SK-N-SH (cell line): ENCODE measurements around the gene IDE. TPM values are rescaled to one million over a fixed set of nuclear protein-coding genes. Genes with fewer than 3 reads are reported as not detected.

Experiments used
- CTCF ChIA-PET: fragments of 300-600, 350-600 bp; formaldehyde crosslinking; extraction: SDS; loops from one replicate; lab custom pipeline; 2021; lab: Yijun Ruan, JAX
- POLR2A ChIA-PET: fragments of 350-600 bp; sonication (Branson Sonifier 250); formaldehyde crosslinking; extraction: SDS; loops from one replicate; lab custom pipeline; 2020; ENCODE audit warnings: antibody characterized with exemption, inconsistent platforms; lab: Yijun Ruan, JAX
- DNase-seq: peaks from one replicate; pipeline ENCODE4 v3.0.0; 2012
- H2AFZ ChIP-seq: fragments of 200-600 bp; sonication (generic); 2 replicates; pipeline ENCODE4 v1.8.1; 2016; ENCODE audit warnings: antibody characterized with exemption, mild to moderate bottlenecking, low read depth
- H3F3A ChIP-seq: fragments of 200-600 bp; sonication (generic); replicated peaks from 2 replicates; pipeline ENCODE3; 2016; ENCODE audit warnings: antibody characterized with exemption, mild to moderate bottlenecking; ENCODE audit not compliant: insufficient read depth
- H3K27ac ChIP-seq, 2 experiments: fragments of 200-500 bp in 1 of 2; fragments of 200-600 bp in 1 of 2; sonication (Bioruptor generic) in 1 of 2; sonication (generic), shearing (Covaris generic) in 1 of 2; 2 replicates each; pipeline versions ENCODE4 v1.5.1 to v1.6.1; 2014 to 2016; ENCODE audit warnings: low read depth in 2 of 2, inconsistent platforms in 1 of 2, low read length in 1 of 2, mild to moderate bottlenecking in 1 of 2, mixed read lengths in 1 of 2
- H3K27me3 ChIP-seq: fragments of 200-600 bp; sonication (generic), shearing (Covaris generic); 2 replicates; pipeline ENCODE4 v1.6.1; 2016; ENCODE audit warnings: mixed run types; ENCODE audit not compliant: insufficient read depth
- H3K36me3 ChIP-seq, 2 experiments: fragments of 200-500 bp in 1 of 2; fragments of 200-600 bp in 1 of 2; sonication (Bioruptor generic) in 1 of 2; sonication (generic) in 1 of 2; replicated peaks in 1 of 2; 2 replicates each; pipeline versions ENCODE3 to v1.5.1; 2014 to 2016; ENCODE audit warnings: low read length in 1 of 2, mild to moderate bottlenecking in 1 of 2; ENCODE audit not compliant: insufficient read depth in 2 of 2, control insufficient read depth in 1 of 2
- H3K4me1 ChIP-seq, 2 experiments: fragments of 200-500 bp in 1 of 2; fragments of 200-600 bp in 1 of 2; sonication (Bioruptor generic) in 1 of 2; sonication (generic), shearing (Covaris generic) in 1 of 2; 2 replicates each; pipeline versions ENCODE4 v1.5.1 to v1.6.1; 2014 to 2016; ENCODE audit warnings: low read depth in 1 of 2, low read length in 1 of 2, mixed run types in 1 of 2; ENCODE audit not compliant: insufficient read depth in 2 of 2, control insufficient read depth in 1 of 2
- H3K4me2 ChIP-seq: fragments of 200-600 bp; sonication (generic), shearing (Covaris generic); 2 replicates; pipeline ENCODE4 v1.6.1; 2017; ENCODE audit warnings: mixed run types
- H3K4me3 ChIP-seq, 2 experiments: fragments of 200-500 bp in 1 of 2; fragments of 200-600 bp in 1 of 2; sonication (Bioruptor generic) in 1 of 2; sonication (generic), shearing (Covaris generic) in 1 of 2; 2 replicates each; pipeline versions ENCODE4 v1.5.1 to v1.8.1; 2014 to 2016; ENCODE audit warnings: low read depth in 2 of 2, inconsistent platforms in 1 of 2, low read length in 1 of 2, mild to moderate bottlenecking in 1 of 2, mixed read lengths in 1 of 2, moderate library complexity in 1 of 2
- H3K79me2 ChIP-seq: fragments of 200-600 bp; sonication (generic); 2 replicates; pipeline ENCODE4 v1.8.1; 2017; ENCODE audit warnings: mild to moderate bottlenecking; ENCODE audit not compliant: insufficient read depth
- H3K9ac ChIP-seq: fragments of 200-600 bp; sonication (generic); 2 replicates; pipeline ENCODE4 v1.6.1; 2017; ENCODE audit warnings: mixed run types
- H3K9me2 ChIP-seq: fragments of 200-600 bp; sonication (generic); 2 replicates; pipeline ENCODE4 v1.6.1; 2017; ENCODE audit warnings: mixed run types
- H3K9me3 ChIP-seq: fragments of 200-600 bp; sonication (generic); 2 replicates; pipeline ENCODE4 v1.6.1; 2017; ENCODE audit warnings: mixed run types, mild to moderate bottlenecking, moderate library complexity
- H4K20me1 ChIP-seq: fragments of 200-600 bp; sonication (generic); 2 replicates; pipeline ENCODE4 v1.6.1; 2017; ENCODE audit warnings: mild to moderate bottlenecking, mixed run types; ENCODE audit not compliant: insufficient read depth
- CHD2 ChIP-seq: fragments of 150-350 bp; IDR thresholded peaks from 2 replicates; pipeline ENCODE4 v1.6.1; 2018; ENCODE audit warnings: low read length; ENCODE audit not compliant: partially characterized antibody
- EP300 ChIP-seq, 2 experiments: IDR thresholded peaks; 2 replicates each; pipeline versions ENCODE4 v1.4.0 to v1.6.1; 2012; ENCODE audit warnings: borderline replicate concordance in 1 of 2, low read depth in 1 of 2, low read length in 1 of 2
- FOXJ3 ChIP-seq: sonication (generic); formaldehyde crosslinking; IDR thresholded peaks from 2 replicates; pipeline ENCODE4 v1.5.1; 2020; ENCODE audit warnings: mild to moderate bottlenecking, missing genetic modification reagents
- FOXM1 ChIP-seq: IDR thresholded peaks from 2 replicates; pipeline ENCODE4 v1.4.0; 2012; ENCODE audit warnings: low read depth, mild to moderate bottlenecking
- MEF2A ChIP-seq: IDR thresholded peaks from 2 replicates; pipeline ENCODE4 v1.4.0; 2012; ENCODE audit warnings: low read depth, borderline replicate concordance
- NFIC ChIP-seq: IDR thresholded peaks from 2 replicates; pipeline ENCODE4 v1.4.0; 2012; ENCODE audit warnings: borderline replicate concordance
- PBX3 ChIP-seq: IDR thresholded peaks from 2 replicates; pipeline ENCODE4; 2012
- POLR2AphosphoS5 ChIP-seq: IDR thresholded peaks from 2 replicates; pipeline ENCODE4 v1.6.1; 2012; ENCODE audit warnings: low read depth, low read length
- REST ChIP-seq: IDR thresholded peaks from 2 replicates; pipeline ENCODE4 v1.6.1; 2012; ENCODE audit warnings: mild to moderate bottlenecking, low read depth, low read length, moderate library complexity
- RXRA ChIP-seq: IDR thresholded peaks from 2 replicates; pipeline ENCODE4 v1.4.0; 2012; ENCODE audit warnings: low read depth, mild to moderate bottlenecking, borderline replicate concordance
- ZBTB33 ChIP-seq: IDR thresholded peaks from 2 replicates; pipeline ENCODE4 v1.4.0; 2012; ENCODE audit warnings: low read depth, borderline replicate concordance
- WGBS: methylation state at CpG from one replicate; pipeline ENCODE4 v1.1.6; 2017; ENCODE audit warnings: low lambda C conversion rate; 5-methylcytosine and 5-hydroxymethylcytosine counted together
- polyA plus RNA-seq, 3 experiments: library from polyadenylated mRNA; depleted of rRNA; stranded (reverse); fragments of >200 nt; gene quantifications; 2 replicates each; pipeline ENCODE4 v1.2.3, GENCODE V29; 2012
- TF ChIP-seq, protein P1 (sequence below): IDR thresholded peaks from 2 replicates; pipeline ENCODE4 v1.4.0; 2012; ENCODE audit warnings: low read depth
- TF ChIP-seq, protein P2 (sequence below): fragments of 150-350 bp; IDR thresholded peaks from 2 replicates; pipeline ENCODE4 v1.6.1; 2017; ENCODE audit warnings: antibody characterized with exemption, low read length, low read depth, borderline replicate concordance

Gene IDE
- polyA plus RNA-seq, 1 of the 3 experiments (the other 2 are of a cell fraction) = 9.3 TPM

DNA sequence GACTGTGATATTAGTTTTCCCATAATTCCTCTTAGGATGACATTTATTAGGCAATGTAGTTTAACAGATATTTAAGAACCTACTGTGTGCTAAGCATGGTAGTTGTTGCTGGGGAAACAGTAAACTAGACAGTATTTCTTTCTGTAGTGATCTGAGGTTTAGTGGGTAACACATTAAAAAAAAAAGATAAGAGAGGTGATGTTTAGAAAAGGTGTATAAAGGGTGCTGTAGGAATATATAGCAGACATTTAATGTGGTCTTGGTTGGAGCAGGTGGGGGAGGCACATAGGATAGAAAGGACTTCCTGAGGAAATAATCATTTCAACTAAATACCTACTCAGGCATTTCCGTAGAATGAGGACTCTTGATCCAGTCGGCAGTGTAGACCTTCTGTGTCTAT lies 30.9 kb upstream of the IDE start (continued):
- TF ChIP-seq NFIC (no peak), EP300 (IDR thresholded peaks at IDR 0.05; ENCODE audit: borderline replicate concordance in 1 of 2, low read depth in 1 of 2, low read length in 1 of 2) (no peak)
- TF ChIP-seq, protein P1, sequence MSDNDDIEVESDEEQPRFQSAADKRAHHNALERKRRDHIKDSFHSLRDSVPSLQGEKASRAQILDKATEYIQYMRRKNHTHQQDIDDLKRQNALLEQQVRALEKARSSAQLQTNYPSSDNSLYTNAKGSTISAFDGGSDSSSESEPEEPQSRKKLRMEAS = no peak
- TF ChIP-seq, all 33 proteins: peak for 0

GRCh38 chr10:92598321-92598720 lies 24.4 kb upstream of the IDE start:
- H2AFZ ChIP-seq = no peak overlapping the region
- no peak overlapping the region for H3K27ac ChIP-seq
- no peaks in the 10 kb centered on the region for H3K9me3 ChIP-seq
- peaks cover 100% of the 10 kb centered on the region for H3K79me2 ChIP-seq
- no peaks in the 10 kb centered on the region for H3K27me3 ChIP-seq
- ChIA-PET CTCF (no interaction called here), POLR2A (no interaction called here)
- H3K36me3 ChIP-seq = peaks cover 0 to 6% of the 10 kb centered on the region in 2 experiments
- peaks cover 5% of the 10 kb centered on the region for H3F3A ChIP-seq
- H3K4me3 ChIP-seq = no peak overlapping the region
- H3K9ac ChIP-seq = no peak overlapping the region
- no peak overlapping the region for H3K4me2 ChIP-seq
- no peaks in the 10 kb centered on the region for H3K9me2 ChIP-seq
- TF ChIP-seq RXRA = no peak
- TF ChIP-seq ZBTB33 = no peak
- TF ChIP-seq REST = no peak
- TF ChIP-seq MEF2A = no peak
- no peak for TF ChIP-seq POLR2AphosphoS5
- TF ChIP-seq FOXJ3 = no peak
- no peak for TF ChIP-seq FOXM1
- no peak for TF ChIP-seq PBX3
- TF ChIP-seq, protein P2, sequence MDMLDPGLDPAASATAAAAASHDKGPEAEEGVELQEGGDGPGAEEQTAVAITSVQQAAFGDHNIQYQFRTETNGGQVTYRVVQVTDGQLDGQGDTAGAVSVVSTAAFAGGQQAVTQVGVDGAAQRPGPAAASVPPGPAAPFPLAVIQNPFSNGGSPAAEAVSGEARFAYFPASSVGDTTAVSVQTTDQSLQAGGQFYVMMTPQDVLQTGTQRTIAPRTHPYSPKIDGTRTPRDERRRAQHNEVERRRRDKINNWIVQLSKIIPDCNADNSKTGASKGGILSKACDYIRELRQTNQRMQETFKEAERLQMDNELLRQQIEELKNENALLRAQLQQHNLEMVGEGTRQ = no peak
- no peak for TF ChIP-seq CHD2
- peaks cover 9% of the 10 kb centered on the region; the same call in 1 of the 2 replicates for H4K20me1 ChIP-seq
- 100% methylated on average over 1 of the region's 1 CpG for WGBS
- H3K4me1 ChIP-seq = no peaks in the 10 kb centered on the region; a peak in 1 of 4 replicates
- DNase-seq = no peak
